AG09319 (cell line): Measurements from ENCODE around the gene GTF3C5.
"Not testable (repeated sequence)": the region's sequence is repeated elsewhere in the genome, so short reads cannot be mapped to it uniquely, and the experiment has no call there.

ENCODE experiments used
- DNase-seq: peaks from one replicate; pipeline ENCODE4 v3.0.0-alpha.2; 2010; ENCODE audit warnings: low read depth; ENCODE audit errors: extremely low read depth
- TF ChIP-seq, protein P1 (sequence below): IDR thresholded peaks from 2 replicates; pipeline ENCODE4 v1.5.1; 2011; ENCODE audit warnings: low read depth, mild to moderate bottlenecking, inconsistent platforms, low read length, moderate library complexity

Gene GTF3C5

DNA sequence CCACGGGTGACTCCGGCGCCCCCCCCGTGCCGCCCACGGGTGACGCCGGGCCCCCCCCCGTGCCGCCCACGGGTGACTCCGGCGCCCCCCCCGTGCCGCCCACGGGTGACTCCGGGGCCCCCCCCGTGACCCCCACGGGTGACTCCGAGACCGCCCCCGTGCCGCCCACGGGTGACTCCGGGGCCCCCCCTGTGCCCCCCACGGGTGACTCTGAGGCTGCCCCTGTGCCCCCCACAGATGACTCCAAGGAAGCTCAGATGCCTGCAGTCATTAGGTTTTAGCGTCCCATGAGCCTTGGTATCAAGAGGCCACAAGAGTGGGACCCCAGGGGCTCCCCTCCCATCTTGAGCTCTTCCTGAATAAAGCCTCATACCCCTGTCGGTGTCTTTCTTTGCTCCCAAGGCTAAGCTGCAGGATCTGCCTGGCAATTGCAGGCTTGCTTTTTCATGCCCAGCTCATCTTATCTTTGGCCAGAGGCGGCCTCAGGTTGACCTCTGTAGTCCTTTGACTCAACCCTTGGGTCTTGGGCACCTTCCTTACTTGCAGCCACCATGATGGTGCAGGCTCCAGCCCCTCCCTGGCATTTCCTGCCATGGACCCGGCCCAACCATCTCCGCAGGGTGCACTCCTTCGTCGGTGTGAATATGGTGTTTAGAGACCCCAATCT, 40.8 kb downstream of the GTF3C5 start:
- no peak for DNase-seq
- TF ChIP-seq, protein P1, sequence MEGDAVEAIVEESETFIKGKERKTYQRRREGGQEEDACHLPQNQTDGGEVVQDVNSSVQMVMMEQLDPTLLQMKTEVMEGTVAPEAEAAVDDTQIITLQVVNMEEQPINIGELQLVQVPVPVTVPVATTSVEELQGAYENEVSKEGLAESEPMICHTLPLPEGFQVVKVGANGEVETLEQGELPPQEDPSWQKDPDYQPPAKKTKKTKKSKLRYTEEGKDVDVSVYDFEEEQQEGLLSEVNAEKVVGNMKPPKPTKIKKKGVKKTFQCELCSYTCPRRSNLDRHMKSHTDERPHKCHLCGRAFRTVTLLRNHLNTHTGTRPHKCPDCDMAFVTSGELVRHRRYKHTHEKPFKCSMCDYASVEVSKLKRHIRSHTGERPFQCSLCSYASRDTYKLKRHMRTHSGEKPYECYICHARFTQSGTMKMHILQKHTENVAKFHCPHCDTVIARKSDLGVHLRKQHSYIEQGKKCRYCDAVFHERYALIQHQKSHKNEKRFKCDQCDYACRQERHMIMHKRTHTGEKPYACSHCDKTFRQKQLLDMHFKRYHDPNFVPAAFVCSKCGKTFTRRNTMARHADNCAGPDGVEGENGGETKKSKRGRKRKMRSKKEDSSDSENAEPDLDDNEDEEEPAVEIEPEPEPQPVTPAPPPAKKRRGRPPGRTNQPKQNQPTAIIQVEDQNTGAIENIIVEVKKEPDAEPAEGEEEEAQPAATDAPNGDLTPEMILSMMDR = no peak

DNA sequence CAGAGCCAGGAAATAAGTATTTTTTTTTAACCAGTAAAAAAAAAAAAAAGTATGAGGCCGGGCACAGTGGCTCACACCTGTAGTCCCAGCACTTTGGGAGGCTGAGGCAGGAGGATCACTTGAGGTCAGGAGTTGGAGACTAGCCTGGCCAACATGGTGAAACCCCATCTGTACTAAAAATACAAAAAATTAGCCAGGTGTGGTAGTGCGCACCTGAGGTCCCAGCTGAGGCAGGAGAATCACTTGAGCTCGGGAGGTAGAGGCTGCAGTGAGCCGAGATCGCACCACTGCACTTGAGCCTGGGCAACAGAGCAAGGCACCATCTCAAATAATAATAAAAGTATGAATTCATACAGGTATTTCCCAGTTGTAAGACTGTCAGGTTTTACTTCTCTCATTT, 41.4 kb downstream of the GTF3C5 start:
- DNase-seq = not testable (repeated sequence)

- TF ChIP-seq, protein P1 = no peak
- DNase-seq = no peak
Observed at GRCh38 chr9:133073086-133074014, 42.6 kb downstream of the GTF3C5 start.

DNA sequence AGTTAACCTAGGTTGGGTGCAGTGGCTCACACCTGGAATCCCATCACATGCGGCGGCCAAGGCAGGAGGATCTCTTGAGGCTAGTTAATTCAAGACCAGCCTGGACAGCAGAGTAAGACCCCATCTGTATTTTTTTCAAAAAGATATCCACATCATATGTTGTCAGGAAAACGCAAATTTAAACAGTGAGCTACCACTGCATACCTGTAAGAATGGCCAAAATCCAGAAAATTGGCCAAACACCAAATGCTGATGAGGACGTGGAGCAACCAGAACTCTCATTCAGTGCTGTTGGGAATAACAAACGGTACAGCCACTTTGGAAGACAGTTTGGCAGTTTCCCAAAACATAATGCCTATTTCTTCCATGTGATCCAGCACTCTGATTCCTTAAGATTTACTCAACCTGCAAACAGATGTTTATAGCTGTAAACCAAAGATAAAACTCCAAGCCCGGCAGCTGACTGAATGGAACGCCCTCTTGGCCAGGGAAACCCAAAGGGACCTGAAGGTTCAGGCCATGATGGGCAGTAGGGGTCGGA, 43.4 kb downstream of the GTF3C5 start:
- DNase-seq = peak; percentile 43
- TF ChIP-seq, protein P1 = no peak

DNA sequence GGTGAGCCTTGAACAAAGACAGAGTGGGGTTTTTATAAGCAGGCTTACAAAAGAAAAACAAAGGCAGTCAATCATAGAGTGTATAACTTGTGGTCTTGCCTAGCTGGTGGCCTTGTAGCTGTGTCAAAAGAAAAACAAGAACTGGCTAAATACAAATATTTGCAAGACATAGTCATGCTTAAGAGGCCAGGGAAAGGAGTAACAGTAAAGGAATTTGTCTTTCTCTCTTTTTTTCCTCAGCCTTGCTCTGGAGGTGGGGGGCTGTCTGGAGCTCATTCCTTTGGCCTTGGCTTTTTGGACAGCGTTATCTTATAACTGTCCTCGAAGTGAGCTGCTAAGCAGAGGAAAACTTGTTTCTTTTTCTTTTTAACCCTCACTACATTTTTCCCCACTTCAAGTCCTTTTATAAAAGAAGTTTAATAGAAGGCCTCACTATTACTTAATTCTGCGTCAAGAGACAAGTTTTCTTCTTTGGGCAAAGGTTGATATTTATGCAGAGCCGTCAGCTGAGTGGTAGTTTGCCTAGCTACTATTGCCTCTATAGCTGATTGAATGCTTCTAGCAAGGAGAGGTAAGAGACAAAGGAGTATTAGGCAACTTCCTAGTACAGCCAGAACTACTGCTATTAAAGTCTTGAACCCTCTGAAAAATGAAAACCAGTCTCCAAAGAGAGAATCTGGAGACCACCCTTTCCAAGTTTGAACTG, 45.3 kb downstream of the GTF3C5 start:
- TF ChIP-seq, protein P1 = no peak
- peak; percentile 64 for DNase-seq

GRCh38 chr9:133076691-133077090, 45.9 kb downstream of the GTF3C5 start:
- no peak for DNase-seq
- TF ChIP-seq, protein P1 = no peak

DNA sequence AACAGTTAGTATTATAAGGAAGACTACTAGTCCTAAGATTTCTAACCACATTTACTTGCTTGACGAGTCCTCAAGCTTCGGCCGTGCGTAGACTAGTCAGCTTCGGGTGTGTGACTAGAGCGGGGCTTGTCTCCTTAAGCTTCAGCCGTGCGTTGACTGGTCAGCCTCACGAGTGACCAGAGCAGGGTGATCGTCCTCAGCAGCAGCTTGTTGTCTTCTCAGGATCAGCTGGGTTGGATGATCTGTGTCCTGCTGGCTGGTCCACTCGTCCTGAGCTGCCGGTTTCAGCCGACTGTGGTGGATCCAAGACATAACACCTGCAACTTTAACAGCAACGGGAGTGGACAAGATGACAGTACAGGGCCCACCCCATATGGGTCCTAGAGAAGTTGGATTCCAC, 47.7 kb downstream of the GTF3C5 start:
- DNase-seq = no peak
- TF ChIP-seq, protein P1 = no peak
